ENCODE data around the gene PTX4. TPM values are rescaled to one million over a fixed set of nuclear protein-coding genes. Genes with fewer than 3 reads are reported as not detected.

Gene PTX4, protein sequence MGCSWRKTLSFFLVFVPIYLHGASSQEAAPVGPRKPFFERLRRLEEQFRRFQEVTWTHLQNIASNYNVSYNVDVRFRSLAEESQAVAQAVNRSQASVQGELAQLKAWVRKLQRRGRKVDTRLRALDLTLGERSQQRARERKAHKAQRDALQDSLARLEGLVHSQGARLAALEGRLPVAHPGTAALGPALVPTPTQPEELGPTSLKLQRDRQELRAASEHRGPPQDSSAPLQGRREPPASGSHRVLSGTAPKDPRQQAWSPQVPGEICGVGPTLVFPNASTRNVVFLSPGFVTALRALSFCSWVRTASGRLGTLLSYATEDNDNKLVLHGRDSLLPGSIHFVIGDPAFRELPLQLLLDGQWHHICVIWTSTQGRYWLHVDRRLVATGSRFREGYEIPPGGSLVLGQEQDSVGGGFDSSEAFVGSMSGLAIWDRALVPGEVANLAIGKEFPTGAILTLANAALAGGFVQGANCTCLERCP
- total RNA-seq = under 1 TPM; 0.08 to 0.61 TPM
- polyA plus RNA-seq = not detected

DNA sequence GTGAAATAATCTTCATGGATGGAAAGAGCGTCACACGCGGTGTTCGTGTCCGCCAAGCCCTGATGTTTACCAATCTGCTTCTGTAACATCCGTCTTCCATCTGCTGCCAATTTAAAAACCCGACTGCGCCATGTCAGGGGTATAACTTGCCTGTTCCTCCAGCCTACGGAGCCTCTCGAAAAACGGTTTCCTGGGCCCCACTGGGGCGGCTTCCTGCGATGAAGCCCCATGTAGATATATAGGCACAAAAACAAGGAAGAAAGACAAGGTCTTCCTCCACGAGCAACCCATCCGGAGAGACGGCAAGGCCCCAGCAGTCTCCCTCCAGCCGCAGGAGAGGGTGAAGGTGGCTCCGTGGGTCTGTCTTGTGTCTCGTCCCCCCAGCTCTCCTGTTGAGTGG is at the start of gene PTX4:
TSS of gene PTX4 (minus strand) at position 326 of the 400 bp plus-strand sequence. CDS start at position 291, 35 bp downstream.
- H3K27me3 ChIP-seq (ENCODE audit: control insufficient read depth in 4 of 4, insufficient read depth in 4 of 4, low read length in 3 of 4) = no peaks in the 10 kb centered on the region
- H3K36me3 ChIP-seq (ENCODE audit: control insufficient read depth in 4 of 4, insufficient read depth in 3 of 4, low read depth in 1 of 4, low read length in 3 of 4) = no peaks in the 10 kb centered on the region
- H3K4me1 ChIP-seq (ENCODE audit: control insufficient read depth in 4 of 4, insufficient read depth in 4 of 4, low read length in 3 of 4) = peaks cover 0 to 8% (median 6%) of the 10 kb centered on the region in 4 donors
- no peak within 1 kb of the TSS for H3K27ac ChIP-seq (ENCODE audit: low read depth in 1 of 2, low read length in 2 of 2)
- H3K9me3 ChIP-seq (ENCODE audit: control insufficient read depth in 4 of 4, low read length in 3 of 4) = no peaks in the 10 kb centered on the region
- WGBS = 87% methylated on average over 19 of the region's 19 CpGs
- no peak for DNase-seq (ENCODE audit: low spot score)
- H3K9ac ChIP-seq (ENCODE audit: low read depth in 1 of 2, low read length in 2 of 2) = no peak within 1 kb of the TSS
- no peak within 1 kb of the TSS for H3K4me3 ChIP-seq (ENCODE audit: low read depth in 1 of 3, low read length in 3 of 3)
- TF ChIP-seq RAD21 (IDR thresholded peaks at IDR 0.05) = no peak
- TF ChIP-seq JUND (IDR thresholded peaks at IDR 0.05) = no peak
- no peak for TF ChIP-seq RXRA (IDR thresholded peaks at IDR 0.05)
- TF ChIP-seq, protein P1, sequence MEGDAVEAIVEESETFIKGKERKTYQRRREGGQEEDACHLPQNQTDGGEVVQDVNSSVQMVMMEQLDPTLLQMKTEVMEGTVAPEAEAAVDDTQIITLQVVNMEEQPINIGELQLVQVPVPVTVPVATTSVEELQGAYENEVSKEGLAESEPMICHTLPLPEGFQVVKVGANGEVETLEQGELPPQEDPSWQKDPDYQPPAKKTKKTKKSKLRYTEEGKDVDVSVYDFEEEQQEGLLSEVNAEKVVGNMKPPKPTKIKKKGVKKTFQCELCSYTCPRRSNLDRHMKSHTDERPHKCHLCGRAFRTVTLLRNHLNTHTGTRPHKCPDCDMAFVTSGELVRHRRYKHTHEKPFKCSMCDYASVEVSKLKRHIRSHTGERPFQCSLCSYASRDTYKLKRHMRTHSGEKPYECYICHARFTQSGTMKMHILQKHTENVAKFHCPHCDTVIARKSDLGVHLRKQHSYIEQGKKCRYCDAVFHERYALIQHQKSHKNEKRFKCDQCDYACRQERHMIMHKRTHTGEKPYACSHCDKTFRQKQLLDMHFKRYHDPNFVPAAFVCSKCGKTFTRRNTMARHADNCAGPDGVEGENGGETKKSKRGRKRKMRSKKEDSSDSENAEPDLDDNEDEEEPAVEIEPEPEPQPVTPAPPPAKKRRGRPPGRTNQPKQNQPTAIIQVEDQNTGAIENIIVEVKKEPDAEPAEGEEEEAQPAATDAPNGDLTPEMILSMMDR (IDR thresholded peaks at IDR 0.05; ENCODE audit: low read depth, low read length, missing input control) = no peak
- no peak for TF ChIP-seq EGR1 (IDR thresholded peaks at IDR 0.05; ENCODE audit: low read depth in 2 of 2)
- no peak for TF ChIP-seq FOXA2 (IDR thresholded peaks at IDR 0.05)
- TF ChIP-seq GABPA (IDR thresholded peaks at IDR 0.05 in 1 of 2, conservative IDR thresholded peaks at IDR 0.05 in 1 of 2) = no peak
- TF ChIP-seq, protein P2, sequence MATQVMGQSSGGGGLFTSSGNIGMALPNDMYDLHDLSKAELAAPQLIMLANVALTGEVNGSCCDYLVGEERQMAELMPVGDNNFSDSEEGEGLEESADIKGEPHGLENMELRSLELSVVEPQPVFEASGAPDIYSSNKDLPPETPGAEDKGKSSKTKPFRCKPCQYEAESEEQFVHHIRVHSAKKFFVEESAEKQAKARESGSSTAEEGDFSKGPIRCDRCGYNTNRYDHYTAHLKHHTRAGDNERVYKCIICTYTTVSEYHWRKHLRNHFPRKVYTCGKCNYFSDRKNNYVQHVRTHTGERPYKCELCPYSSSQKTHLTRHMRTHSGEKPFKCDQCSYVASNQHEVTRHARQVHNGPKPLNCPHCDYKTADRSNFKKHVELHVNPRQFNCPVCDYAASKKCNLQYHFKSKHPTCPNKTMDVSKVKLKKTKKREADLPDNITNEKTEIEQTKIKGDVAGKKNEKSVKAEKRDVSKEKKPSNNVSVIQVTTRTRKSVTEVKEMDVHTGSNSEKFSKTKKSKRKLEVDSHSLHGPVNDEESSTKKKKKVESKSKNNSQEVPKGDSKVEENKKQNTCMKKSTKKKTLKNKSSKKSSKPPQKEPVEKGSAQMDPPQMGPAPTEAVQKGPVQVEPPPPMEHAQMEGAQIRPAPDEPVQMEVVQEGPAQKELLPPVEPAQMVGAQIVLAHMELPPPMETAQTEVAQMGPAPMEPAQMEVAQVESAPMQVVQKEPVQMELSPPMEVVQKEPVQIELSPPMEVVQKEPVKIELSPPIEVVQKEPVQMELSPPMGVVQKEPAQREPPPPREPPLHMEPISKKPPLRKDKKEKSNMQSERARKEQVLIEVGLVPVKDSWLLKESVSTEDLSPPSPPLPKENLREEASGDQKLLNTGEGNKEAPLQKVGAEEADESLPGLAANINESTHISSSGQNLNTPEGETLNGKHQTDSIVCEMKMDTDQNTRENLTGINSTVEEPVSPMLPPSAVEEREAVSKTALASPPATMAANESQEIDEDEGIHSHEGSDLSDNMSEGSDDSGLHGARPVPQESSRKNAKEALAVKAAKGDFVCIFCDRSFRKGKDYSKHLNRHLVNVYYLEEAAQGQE (IDR thresholded peaks at IDR 0.05) = no peak
- TF ChIP-seq YY1 (IDR thresholded peaks at IDR 0.05) = no peak
- TF ChIP-seq FOXA1 (IDR thresholded peaks at IDR 0.05) = no peak
- no peak for TF ChIP-seq HNF4G (IDR thresholded peaks at IDR 0.05)
- TF ChIP-seq NR2F2 (IDR thresholded peaks at IDR 0.05) = no peak
- TF ChIP-seq HNF4A (conservative IDR thresholded peaks at IDR 0.05) = no peak
- TF ChIP-seq SP1 (IDR thresholded peaks at IDR 0.05) = no peak

DNA sequence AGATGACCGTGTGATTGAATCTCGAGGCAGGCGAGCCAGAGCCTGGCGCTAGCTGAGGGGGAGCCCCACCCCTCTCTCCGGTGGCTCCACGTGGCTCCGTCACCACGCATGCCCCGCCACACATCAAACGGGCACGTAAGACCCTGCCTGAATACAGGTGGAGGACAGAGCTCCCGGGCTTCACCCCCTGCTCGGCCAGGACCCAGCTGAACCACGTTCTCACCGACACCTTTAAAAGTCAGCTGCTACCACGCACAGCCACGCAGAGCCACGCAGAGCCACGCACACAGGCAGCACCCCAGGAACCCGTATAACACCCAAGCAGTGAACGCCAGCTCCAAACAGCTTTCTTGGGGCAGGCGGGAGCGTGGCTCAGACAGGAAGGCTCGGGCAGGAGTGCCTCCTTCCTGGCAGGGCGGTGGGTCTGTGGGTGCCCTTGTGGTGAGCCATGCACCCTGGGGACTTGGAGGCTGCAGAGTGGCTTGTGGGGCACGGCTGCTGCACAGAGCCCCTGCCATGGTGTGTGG is 49.1 kb upstream of the PTX4 start:
- DNase-seq (ENCODE audit: low spot score) = no peak
- H3K9ac ChIP-seq (ENCODE audit: low read depth in 1 of 2, low read length in 2 of 2) = no peak overlapping the region
- H3K4me1 ChIP-seq (ENCODE audit: control insufficient read depth in 4 of 4, insufficient read depth in 4 of 4, low read length in 3 of 4) = peaks cover 0 to 26% (median 3%) of the 10 kb centered on the region in 4 donors
- no peaks in the 10 kb centered on the region for H3K36me3 ChIP-seq (ENCODE audit: control insufficient read depth in 4 of 4, insufficient read depth in 3 of 4, low read depth in 1 of 4, low read length in 3 of 4)
- no peaks in the 10 kb centered on the region for H3K27me3 ChIP-seq (ENCODE audit: control insufficient read depth in 4 of 4, insufficient read depth in 4 of 4, low read length in 3 of 4)
- H3K9me3 ChIP-seq (ENCODE audit: control insufficient read depth in 4 of 4, low read length in 3 of 4) = no peaks in the 10 kb centered on the region
- H3K4me3 ChIP-seq (ENCODE audit: low read depth in 1 of 3, low read length in 3 of 3) = no peak overlapping the region
- no peak overlapping the region for H3K27ac ChIP-seq (ENCODE audit: low read depth in 1 of 2, low read length in 2 of 2)
- WGBS = 78% methylated on average over 26 of the region's 26 CpGs
- TF ChIP-seq, protein P3, sequence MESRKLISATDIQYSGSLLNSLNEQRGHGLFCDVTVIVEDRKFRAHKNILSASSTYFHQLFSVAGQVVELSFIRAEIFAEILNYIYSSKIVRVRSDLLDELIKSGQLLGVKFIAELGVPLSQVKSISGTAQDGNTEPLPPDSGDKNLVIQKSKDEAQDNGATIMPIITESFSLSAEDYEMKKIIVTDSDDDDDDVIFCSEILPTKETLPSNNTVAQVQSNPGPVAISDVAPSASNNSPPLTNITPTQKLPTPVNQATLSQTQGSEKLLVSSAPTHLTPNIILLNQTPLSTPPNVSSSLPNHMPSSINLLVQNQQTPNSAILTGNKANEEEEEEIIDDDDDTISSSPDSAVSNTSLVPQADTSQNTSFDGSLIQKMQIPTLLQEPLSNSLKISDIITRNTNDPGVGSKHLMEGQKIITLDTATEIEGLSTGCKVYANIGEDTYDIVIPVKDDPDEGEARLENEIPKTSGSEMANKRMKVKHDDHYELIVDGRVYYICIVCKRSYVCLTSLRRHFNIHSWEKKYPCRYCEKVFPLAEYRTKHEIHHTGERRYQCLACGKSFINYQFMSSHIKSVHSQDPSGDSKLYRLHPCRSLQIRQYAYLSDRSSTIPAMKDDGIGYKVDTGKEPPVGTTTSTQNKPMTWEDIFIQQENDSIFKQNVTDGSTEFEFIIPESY (IDR thresholded peaks at IDR 0.05) = no peak
- TF ChIP-seq SP1 (IDR thresholded peaks at IDR 0.05) (no peak), RXRA (IDR thresholded peaks at IDR 0.05) (no peak), RAD21 (IDR thresholded peaks at IDR 0.05) (no peak), NR2F2 (IDR thresholded peaks at IDR 0.05) (no peak), FOXA2 (IDR thresholded peaks at IDR 0.05) (no peak), TAF1 (conservative IDR thresholded peaks at IDR 0.05) (no peak), EGR1 (IDR thresholded peaks at IDR 0.05; ENCODE audit: low read depth in 2 of 2) (no peak), HNF4G (IDR thresholded peaks at IDR 0.05) (no peak), FOXA1 (IDR thresholded peaks at IDR 0.05) (no peak), JUND (IDR thresholded peaks at IDR 0.05) (no peak)
- TF ChIP-seq, protein P2 (IDR thresholded peaks at IDR 0.05) = no peak
- TF ChIP-seq, protein P4, sequence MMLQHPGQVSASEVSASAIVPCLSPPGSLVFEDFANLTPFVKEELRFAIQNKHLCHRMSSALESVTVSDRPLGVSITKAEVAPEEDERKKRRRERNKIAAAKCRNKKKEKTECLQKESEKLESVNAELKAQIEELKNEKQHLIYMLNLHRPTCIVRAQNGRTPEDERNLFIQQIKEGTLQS (IDR thresholded peaks at IDR 0.05) = no peak
- TF ChIP-seq, protein P5, sequence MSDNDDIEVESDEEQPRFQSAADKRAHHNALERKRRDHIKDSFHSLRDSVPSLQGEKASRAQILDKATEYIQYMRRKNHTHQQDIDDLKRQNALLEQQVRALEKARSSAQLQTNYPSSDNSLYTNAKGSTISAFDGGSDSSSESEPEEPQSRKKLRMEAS (IDR thresholded peaks at IDR 0.05) = no peak

Measured in liver (tissue), 9 donors.